GM12878 (cell line): ENCODE measurements around the gene C19orf73.

ENCODE experiments used
- CBFB ChIP-seq: IDR thresholded peaks from 2 replicates; pipeline ENCODE4 v1.6.1; 2016; ENCODE audit warnings: antibody characterized with exemption, low read depth
- CHD4 ChIP-seq: fragments of 200-600 bp; sonication (generic); IDR thresholded peaks from 2 replicates; pipeline ENCODE4 v1.6.1; 2016; ENCODE audit warnings: mild to moderate bottlenecking
- EZH2 ChIP-seq: IDR thresholded peaks from 2 replicates; pipeline ENCODE4 v1.6.1; 2012; ENCODE audit warnings: low read depth, mild to moderate bottlenecking, control low read depth, inconsistent platforms, low read length, borderline replicate concordance; ENCODE audit not compliant: control insufficient read depth
- MYC ChIP-seq: IDR thresholded peaks from 2 replicates; pipeline ENCODE4 v1.6.1; 2011; ENCODE audit warnings: mild to moderate bottlenecking, low read length, moderate library complexity, inconsistent platforms; ENCODE audit not compliant: insufficient read depth, insufficient replicate concordance, insufficient read length, severe bottlenecking
- POLR2A ChIP-seq: IDR thresholded peaks from 2 replicates; pipeline ENCODE4 v1.6.1; 2011; ENCODE audit warnings: low read depth, mild to moderate bottlenecking, low read length
- TAF1 ChIP-seq: IDR thresholded peaks from 2 replicates; pipeline ENCODE4 v1.6.1; 2011; ENCODE audit warnings: mild to moderate bottlenecking, low read depth, low read length, borderline replicate concordance
- WRNIP1 ChIP-seq: IDR thresholded peaks from 2 replicates; pipeline ENCODE4 v1.6.1; 2011; ENCODE audit warnings: low read depth, low read length, improper control_type of control experiment, borderline replicate concordance
- ZNF274 ChIP-seq: IDR thresholded peaks from one replicate; pipeline ENCODE4 v1.8.0; 2011; ENCODE audit not compliant: insufficient read length, insufficient read depth
- TF ChIP-seq, protein P1 (sequence below), 3 experiments: IDR thresholded peaks in 2 of 3; conservative IDR thresholded peaks in 1 of 3; 2 replicates each; pipeline ENCODE4 v1.5.1; 2011; ENCODE audit warnings: low read depth in 3 of 3, low read length in 3 of 3, mild to moderate bottlenecking in 3 of 3, control low read depth in 2 of 3, moderate library complexity in 2 of 3, inconsistent platforms in 1 of 3, mixed read lengths in 1 of 3; ENCODE audit not compliant: control insufficient read depth in 2 of 3, insufficient read depth in 1 of 3; ENCODE audit errors: extremely low read depth in 1 of 3
- TF ChIP-seq, protein P2 (sequence below): fragments of 450-650 bp; IDR thresholded peaks from 2 replicates; pipeline ENCODE4 v1.6.1; 2016; ENCODE audit warnings: mild to moderate bottlenecking
- TF ChIP-seq, protein P3 (sequence below): IDR thresholded peaks from 2 replicates; pipeline ENCODE4 v1.6.1; 2012; ENCODE audit warnings: low read depth, low read length, improper control_type of control experiment

DNA sequence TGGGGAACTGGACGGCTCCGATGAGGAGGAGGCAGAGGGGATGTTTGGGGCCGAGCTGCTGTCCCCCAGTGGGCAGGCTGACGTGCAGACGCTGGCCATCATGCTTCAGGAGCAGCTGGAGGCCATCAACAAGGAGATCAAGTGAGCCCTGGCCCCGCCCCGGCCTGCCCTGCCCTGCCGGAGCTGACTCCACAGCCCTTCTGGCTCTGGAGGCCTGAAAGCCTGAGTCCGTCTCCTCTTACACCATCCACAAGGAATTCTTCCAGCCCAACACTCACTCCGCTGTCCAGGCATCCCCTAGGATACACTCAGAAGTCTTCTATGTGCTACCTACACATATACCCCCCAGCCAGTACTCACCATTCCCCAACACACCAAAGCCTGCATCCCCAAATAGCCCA, 17.8 kb upstream of the C19orf73 start:
- TF ChIP-seq ZNF274 = no peak
- TF ChIP-seq, protein P1, sequence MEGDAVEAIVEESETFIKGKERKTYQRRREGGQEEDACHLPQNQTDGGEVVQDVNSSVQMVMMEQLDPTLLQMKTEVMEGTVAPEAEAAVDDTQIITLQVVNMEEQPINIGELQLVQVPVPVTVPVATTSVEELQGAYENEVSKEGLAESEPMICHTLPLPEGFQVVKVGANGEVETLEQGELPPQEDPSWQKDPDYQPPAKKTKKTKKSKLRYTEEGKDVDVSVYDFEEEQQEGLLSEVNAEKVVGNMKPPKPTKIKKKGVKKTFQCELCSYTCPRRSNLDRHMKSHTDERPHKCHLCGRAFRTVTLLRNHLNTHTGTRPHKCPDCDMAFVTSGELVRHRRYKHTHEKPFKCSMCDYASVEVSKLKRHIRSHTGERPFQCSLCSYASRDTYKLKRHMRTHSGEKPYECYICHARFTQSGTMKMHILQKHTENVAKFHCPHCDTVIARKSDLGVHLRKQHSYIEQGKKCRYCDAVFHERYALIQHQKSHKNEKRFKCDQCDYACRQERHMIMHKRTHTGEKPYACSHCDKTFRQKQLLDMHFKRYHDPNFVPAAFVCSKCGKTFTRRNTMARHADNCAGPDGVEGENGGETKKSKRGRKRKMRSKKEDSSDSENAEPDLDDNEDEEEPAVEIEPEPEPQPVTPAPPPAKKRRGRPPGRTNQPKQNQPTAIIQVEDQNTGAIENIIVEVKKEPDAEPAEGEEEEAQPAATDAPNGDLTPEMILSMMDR (IDR thresholded peaks at IDR 0.05 in 2 of 3, conservative IDR thresholded peaks at IDR 0.05 in 1 of 3; ENCODE audit: control insufficient read depth in 2 of 3, extremely low read depth in 1 of 3, insufficient read depth in 1 of 3, low read depth in 3 of 3, low read length in 3 of 3) = no peak
- no peak for TF ChIP-seq CHD4
- TF ChIP-seq, protein P2, sequence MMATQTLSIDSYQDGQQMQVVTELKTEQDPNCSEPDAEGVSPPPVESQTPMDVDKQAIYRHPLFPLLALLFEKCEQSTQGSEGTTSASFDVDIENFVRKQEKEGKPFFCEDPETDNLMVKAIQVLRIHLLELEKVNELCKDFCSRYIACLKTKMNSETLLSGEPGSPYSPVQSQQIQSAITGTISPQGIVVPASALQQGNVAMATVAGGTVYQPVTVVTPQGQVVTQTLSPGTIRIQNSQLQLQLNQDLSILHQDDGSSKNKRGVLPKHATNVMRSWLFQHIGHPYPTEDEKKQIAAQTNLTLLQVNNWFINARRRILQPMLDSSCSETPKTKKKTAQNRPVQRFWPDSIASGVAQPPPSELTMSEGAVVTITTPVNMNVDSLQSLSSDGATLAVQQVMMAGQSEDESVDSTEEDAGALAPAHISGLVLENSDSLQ = no peak
- TF ChIP-seq WRNIP1 = no peak
- TF ChIP-seq EZH2 = no peak
- no peak for TF ChIP-seq TAF1
- TF ChIP-seq, protein P3, sequence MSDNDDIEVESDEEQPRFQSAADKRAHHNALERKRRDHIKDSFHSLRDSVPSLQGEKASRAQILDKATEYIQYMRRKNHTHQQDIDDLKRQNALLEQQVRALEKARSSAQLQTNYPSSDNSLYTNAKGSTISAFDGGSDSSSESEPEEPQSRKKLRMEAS = no peak
- TF ChIP-seq POLR2A = no peak
- TF ChIP-seq MYC = no peak
- TF ChIP-seq CBFB = no peak
